ENCODE data around the gene CIAPIN1.
"Not testable (repeated sequence)": the region's sequence is repeated elsewhere in the genome, so short reads cannot be mapped to it uniquely, and the experiment has no call there.

Gene CIAPIN1

GRCh38 chr16:57403965-57404817, 43.0 kb downstream of the CIAPIN1 start, which contains the start of gene CCL17:
CCL17 (plus strand) TSS chr16:57404767; CDS start chr16:57413933, 9,166 bp downstream.
- DNase-seq = no peak

GRCh38 chr16:57401943-57402640, 45.1 kb downstream of the CIAPIN1 start:
- DNase-seq = no peak

DNA sequence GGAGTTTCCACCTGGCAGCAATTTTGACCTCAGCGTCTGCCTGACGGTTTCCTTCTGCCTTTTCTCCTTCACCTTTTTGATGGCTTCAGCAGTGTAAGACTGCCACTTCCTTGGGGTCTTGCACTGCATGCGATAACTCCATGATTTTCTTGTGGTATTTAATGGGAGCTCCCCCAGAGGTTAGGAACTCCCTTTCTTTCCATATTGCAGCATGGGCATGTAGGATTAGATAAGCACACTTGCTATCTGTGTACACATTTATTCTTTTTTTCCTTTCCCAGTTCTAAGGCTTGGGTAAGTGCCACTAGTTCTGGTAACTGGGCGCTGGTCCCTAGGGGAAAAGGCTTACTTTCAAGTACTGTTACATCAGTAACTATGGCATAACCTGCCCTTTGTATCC, 49.7 kb downstream of the CIAPIN1 start:
- not testable (repeated sequence) for DNase-seq

DNA sequence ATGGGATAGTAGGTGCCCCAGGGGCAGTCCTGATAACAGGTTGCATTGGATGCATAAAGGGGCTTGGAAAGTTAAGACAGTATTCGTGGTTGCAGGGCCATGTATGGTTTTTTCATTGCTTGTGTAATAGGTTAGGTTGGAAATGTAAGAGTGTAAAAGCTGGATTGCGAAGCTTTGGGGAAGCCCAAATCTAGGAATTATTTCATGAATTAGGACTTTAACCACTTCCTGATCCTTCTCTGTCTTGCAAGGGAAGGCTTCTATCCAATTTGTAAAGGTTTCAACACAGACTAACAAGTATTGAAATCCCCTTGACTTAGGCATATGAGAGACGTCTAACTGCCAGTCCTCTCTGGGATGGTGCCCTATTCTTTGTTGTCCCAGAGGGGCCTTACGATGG, 50.4 kb downstream of the CIAPIN1 start:
- DNase-seq = no peak

DNA sequence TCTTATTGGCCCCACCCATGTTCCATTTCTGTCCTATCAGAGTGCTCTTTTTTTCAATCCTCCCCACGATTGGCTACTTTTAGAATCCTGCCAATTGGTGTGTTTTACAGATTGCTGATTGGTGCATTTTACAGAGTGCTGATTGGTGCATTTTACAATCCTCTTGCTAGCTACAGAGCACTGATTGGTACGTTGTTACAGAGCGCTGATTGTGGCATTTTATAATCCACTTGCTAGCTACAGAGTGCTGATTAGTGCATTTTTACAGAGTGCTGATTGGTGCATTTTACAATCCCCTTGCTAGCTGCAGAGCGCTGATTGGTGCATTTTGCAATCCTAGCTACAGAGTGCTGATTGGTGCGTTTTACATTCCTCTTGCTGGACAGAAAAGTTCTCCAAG, 52.2 kb downstream of the CIAPIN1 start:
- DNase-seq = no peak

DNA sequence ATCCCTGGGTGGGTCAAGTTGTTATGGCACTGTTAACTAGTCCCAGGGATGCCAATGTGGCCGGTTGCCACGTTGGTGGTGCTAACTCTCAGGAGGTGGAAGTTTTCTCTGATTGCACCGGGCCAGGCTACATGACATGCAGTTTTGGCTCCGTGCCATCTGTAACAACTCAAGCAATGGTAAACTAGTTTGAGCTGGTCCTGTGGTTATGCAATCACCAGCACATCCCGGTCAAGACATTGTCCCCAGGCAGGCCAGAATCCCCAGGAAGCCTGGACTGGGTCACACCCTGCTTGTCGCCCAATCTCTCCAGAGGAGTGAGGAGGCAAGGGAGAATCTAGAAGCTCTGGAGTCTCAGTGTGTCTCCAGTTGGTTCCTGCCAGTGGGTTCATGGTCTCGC, 52.7 kb downstream of the CIAPIN1 start:
- no peak for DNase-seq

GRCh38 chr16:57392694-57393093, 54.5 kb downstream of the CIAPIN1 start:
- DNase-seq = no peak

- DNase-seq = no peak
Measured at GRCh38 chr16:57391708-57392107, 55.5 kb downstream of the CIAPIN1 start.

DNA sequence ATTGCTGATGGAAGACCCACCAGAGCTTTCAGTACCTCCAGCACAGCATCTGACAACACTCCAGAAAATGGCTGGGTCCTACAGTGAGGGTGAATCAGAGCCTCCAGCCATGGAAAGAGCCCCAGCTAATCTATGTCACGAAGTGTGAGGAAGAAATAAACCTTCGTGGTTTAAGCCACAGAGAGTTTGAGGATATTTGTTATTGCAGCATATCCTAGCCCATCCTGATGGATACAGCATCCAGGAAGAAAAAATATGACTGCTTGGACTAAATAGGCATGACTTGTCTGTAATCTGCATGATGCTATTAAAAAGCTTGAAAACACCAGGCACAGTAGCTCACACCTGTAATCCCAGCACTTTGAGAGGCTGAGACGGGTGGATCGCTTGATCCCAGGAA, 55.9 kb downstream of the CIAPIN1 start:
- DNase-seq = no peak

DNA sequence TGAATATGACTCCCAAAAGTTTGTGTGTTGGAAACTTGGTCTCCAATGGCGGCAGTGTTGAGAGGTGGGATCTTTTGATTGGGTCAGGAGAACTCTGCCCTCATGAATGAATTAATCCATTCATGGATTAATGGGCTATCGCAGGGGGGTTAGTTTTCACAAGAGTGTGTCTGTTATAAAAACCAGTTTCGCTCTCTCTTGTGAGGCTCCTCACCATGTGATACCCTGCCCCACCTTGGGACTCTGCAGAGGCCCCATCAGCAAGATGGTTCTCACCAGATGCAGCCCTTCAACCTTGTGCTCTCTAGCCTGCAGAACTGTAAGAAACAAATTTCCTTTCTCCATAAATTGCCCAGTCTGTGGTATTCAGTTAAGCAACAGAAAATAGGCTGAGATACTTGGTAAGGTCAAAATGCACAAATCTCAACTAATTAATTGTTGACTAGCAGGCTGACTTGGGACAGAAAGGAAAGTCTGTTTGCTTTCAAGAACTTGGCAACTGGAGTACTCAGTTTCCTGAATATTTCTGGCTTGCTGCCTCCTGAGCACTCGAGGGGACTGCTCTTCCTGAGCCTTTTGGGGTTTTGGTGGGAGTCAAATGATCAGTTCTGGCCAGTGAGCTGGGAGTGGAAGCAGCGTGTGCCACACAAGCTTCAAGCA, 56.4 kb downstream of the CIAPIN1 start:
- no peak for DNase-seq

DNA sequence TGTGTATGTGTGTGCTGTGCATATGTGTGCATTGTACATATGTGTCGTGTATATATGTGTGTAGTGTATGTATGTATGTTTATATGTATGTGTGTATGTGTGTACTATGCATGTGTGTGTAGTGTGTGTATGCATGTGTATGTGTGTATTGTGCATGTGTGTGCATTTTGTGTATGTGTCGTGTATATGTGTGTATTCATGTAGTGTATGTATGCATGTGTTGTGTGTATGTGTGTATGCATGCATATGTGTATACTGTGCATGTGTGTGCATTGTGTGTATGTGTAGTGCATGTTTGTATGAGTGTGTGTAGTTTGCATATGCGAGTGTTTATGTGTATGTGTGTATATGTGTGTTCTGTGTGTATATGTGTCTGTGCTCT, 58.1 kb downstream of the CIAPIN1 start:
- no peak for DNase-seq

DNA sequence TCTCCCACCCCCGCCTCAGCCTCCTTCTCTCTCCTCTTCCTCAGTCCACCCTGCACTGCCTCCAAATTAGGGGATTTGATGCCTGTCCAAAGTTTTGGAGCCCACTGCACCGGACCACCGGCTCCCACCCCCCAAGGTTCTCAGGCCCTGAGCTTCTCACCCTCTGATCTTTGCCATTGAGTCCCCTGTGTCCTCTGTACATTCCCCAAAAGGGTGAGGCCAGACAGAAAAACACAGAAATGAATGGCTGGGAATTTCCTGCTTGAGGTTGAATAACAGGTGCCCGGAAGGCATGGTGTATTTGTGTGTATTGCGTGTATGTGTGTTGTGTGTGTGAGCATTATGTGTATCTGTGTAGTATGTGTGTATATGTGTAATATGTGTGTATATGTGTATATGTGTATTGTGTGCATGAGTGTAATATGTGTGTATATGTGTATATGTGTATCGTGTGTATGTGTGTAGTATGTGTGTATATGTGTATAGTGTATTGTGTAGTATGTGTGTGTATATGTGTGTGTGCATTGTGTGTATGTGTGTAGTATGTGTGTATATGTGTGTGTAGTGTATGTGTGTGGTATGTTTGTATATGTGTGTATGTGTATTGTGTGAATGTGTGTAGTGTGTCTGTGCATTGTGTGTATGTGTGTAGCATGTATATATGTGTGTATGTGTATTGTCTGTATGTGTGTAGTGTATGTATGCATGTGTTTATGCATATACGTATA, 58.7 kb downstream of the CIAPIN1 start:
- DNase-seq = no peak

DNA sequence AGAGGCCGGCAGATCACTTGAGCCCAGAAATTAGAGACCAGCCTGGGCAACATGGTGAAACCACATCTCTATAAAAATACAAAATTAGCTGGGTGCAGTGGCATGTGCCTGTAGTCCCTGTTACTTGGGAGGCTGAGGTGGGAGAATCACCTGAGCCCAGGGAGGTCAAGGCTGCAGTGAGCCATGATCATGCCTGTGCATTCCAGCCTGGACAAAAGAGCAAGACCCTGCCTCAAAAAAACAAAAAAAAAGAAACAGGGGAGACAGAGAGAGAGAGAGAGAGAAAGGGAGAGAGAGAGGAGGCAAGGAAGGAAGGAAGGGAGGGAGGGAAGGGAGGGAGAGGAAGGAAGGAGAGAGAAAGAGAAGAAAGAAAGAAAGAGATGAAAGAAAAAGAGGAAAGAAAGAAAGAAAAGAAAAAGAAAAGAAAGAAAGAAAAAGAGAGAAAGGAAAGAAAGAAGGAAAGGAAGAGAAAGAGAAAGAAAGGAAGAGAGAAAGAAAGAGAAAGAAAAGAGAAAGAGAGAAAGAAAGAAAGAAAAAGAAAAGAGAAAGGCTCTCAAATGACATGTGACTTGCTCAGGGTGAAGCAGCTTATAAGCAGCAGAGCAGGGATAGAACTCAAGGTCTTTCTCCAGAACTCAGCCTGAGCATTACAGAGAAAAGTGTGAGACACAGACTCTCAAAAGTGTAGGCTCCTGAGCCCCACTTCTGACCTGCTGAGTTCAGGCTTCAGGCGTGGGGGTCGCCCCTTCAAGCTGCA, 59.4 kb downstream of the CIAPIN1 start:
- no peak for DNase-seq

GRCh38 chr16:57386381-57386951, 60.7 kb downstream of the CIAPIN1 start:
- no peak for DNase-seq

GRCh38 chr16:57385083-57385482, 62.1 kb downstream of the CIAPIN1 start:
- no peak for DNase-seq

DNA sequence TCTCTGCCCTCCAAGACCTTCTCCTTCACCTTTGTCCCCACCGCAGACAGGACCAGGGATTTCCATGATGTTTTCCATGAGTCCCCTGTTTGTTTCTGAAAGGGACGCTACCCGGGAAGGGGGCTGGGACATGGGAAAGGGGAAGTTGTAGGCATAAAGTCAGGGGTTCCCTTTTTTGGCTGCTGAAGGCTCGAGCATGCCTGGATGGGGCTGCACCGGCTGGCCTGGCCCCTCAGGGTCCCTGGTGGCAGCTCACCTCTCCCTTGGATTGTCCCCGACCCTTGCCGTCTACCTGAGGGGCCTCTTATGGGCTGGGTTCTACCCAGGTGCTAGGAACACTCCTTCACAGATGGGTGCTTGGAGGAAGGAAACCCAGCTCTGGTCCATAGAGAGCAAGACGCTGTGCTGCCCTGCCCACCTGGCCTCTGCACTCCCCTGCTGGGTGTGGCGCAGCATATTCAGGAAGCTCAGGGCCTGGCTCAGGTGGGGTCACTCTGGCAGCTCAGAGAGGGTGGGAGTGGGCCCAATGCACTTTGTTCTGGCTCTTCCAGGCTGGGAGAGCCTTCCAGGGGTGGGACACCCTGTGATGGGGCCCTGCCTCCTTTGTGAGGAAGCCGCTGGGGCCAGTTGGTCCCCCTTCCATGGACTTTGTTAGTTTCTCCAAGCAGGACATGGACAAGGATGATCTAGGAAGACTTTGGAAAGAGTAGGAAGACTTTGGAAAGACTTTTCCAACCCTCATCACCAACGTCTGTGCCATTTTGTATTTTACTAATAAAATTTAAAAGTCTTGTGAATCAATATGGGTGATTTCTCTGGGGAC, 62.7 kb downstream of the CIAPIN1 start:
- no peak for DNase-seq

DNA sequence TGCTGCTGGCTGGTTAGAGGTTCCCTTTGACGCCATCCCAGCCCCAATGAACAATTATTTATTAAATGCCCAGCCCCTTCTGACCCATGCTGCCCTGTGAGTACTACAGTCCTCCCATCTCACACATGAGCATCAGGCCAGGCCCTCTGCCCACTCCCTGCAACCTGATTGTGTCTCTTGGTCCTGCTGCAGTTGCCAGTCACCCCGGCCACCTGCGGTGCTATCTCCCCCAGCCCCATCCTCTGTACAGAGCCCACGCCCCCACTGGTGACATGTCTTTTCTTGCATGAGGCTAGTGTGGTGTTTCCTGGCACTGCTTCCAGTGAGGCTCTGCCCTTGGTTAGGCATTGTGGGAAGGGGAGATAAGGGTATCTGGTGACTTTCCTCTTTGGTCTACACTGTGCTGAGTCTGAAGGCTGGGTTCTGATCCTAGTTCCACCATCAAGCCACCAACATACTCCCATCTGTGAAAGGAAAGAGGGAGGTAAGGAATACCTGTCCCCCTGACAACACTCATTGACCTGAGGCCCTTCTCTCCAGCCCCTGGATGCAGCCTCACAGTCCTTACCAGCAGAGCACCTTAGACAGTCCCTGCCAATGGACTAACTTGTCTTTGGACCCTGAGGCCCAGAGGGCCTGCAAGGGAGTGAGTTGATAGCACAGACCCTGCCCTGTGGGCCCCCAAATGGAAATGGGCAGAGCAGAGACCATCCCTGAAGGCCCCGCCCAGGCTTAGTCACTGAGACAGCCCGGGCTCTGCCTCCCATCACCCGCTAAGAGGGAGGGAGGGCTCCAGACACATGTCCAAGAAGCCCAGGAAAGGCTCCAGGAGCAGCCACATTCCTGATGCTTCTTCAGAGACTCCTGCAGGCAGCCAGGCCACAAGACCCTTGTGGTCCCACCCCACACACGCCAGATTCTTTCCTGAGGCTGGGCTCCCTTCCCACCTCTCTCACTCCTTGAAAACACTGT, 63.6 kb downstream of the CIAPIN1 start:
- no peak for DNase-seq

- DNase-seq = no peak
Measured at GRCh38 chr16:57382535-57383275, 64.5 kb downstream of the CIAPIN1 start.

Measured in GOT3 (cell line).